Measurements from ENCODE around the gene TM6SF1.

- TF ChIP-seq CTCF (IDR thresholded peaks at IDR 0.05 in 4 of 5, conservative IDR thresholded peaks at IDR 0.05 in 1 of 5), result no peak
- no peak for TF ChIP-seq POLR2A (IDR thresholded peaks at IDR 0.05)
Observed at GRCh38 chr15:83062768-83063180, 44.7 kb upstream of the TM6SF1 start.

Data from gastrocnemius medialis (tissue), 4 donors.